GM23338 (cell line): ENCODE results near the gene B4GALT6.

ENCODE experiments used
- CTCF ChIP-seq, 2 experiments: fragments of 200-600 bp in 1 of 2; sonication (generic) in 1 of 2; conservative IDR thresholded peaks; 2 replicates each; pipeline versions ENCODE4 v1.5.1 to v1.6.1; 2016 to 2017; ENCODE audit warnings: antibody characterized with exemption in 2 of 2, low read depth in 2 of 2, mild to moderate bottlenecking in 2 of 2, moderate library complexity in 1 of 2
- EZH2 ChIP-seq: fragments of 200-600 bp; sonication (generic); IDR thresholded peaks from one replicate; pipeline ENCODE4 v1.8.0; 2017; ENCODE audit warnings: antibody characterized with exemption, mild to moderate bottlenecking, low read depth; ENCODE audit not compliant: unreplicated experiment

GRCh38 chr18:31579375-31579774, 105.0 kb downstream of the B4GALT6 start:
- no peak for TF ChIP-seq EZH2
- TF ChIP-seq CTCF (conservative IDR thresholded peaks at IDR 0.05; ENCODE audit: low read depth in 2 of 2) = no peak
